HCT116 (cell line): Measurements from ENCODE around the gene CHMP4B.

ENCODE experiments used
- ATF3 ChIP-seq: IDR thresholded peaks from 2 replicates; pipeline ENCODE4 v1.6.1; 2012
- CEBPB ChIP-seq: IDR thresholded peaks from 2 replicates; pipeline ENCODE4 v1.6.1; 2012; ENCODE audit warnings: low read depth
- CTCF ChIP-seq, 3 experiments: fragments of 200-600 bp in 1 of 3; sonication (generic) in 1 of 3; IDR thresholded peaks in 2 of 3; conservative IDR thresholded peaks in 1 of 3; 2 replicates each; pipeline ENCODE4 v1.5.1; 2012 to 2017; ENCODE audit warnings: low read depth in 2 of 3, low read length in 2 of 3, antibody characterized with exemption in 1 of 3, borderline replicate concordance in 1 of 3, control low read depth in 1 of 3, mild to moderate bottlenecking in 1 of 3, mixed read lengths in 1 of 3, mixed run types in 1 of 3, moderate library complexity in 1 of 3; ENCODE audit not compliant: insufficient read depth in 1 of 3
- EZH2 ChIP-seq: fragments of 200-600 bp; sonication (generic); IDR thresholded peaks from 2 replicates; pipeline ENCODE4 v1.6.1; 2017; ENCODE audit warnings: antibody characterized with exemption, mixed run types
- EZH2phosphoT487 ChIP-seq: fragments of 200-600 bp; IDR thresholded peaks from 2 replicates; pipeline ENCODE4 v1.6.1; 2018; ENCODE audit warnings: antibody characterized with exemption, borderline replicate concordance
- JUND ChIP-seq: IDR thresholded peaks from 2 replicates; pipeline ENCODE4 v1.6.1; 2012
- MAX ChIP-seq: IDR thresholded peaks from 2 replicates; pipeline ENCODE4 v1.6.1; 2012
- POLR2A ChIP-seq: IDR thresholded peaks from 2 replicates; pipeline ENCODE4 v1.7.0; 2011; ENCODE audit warnings: borderline replicate concordance; ENCODE audit not compliant: insufficient read depth, insufficient read length; ENCODE audit errors: extremely low read depth
- POLR2AphosphoS5 ChIP-seq: IDR thresholded peaks from 2 replicates; pipeline ENCODE4 v1.6.1; 2011; ENCODE audit warnings: mild to moderate bottlenecking, low read depth, low read length, moderate library complexity
- SIN3A ChIP-seq: IDR thresholded peaks from 2 replicates; pipeline ENCODE4 v1.6.1; 2012; ENCODE audit warnings: low read depth
- TCF7L2 ChIP-seq: IDR thresholded peaks from 2 replicates; pipeline ENCODE4 v1.7.0; 2011; ENCODE audit warnings: borderline replicate concordance, inconsistent platforms; ENCODE audit not compliant: insufficient read depth, insufficient read length; ENCODE audit errors: extremely low read depth
- ZFX ChIP-seq: fragments of 450-650 bp; IDR thresholded peaks from 2 replicates; pipeline ENCODE4 v1.6.1; 2017
- ZNF274 ChIP-seq: fragments of 200-500 bp; sonication (Bioruptor generic); IDR thresholded peaks from 2 replicates; pipeline ENCODE4 v1.6.1; 2014; ENCODE audit warnings: mild to moderate bottlenecking, low read depth, low read length, inconsistent platforms
- TF ChIP-seq, protein P1 (sequence below): IDR thresholded peaks from 2 replicates; pipeline ENCODE4 v1.6.1; 2012; ENCODE audit warnings: low read depth

- TF ChIP-seq CTCF (IDR thresholded peaks at IDR 0.05 in 2 of 3, conservative IDR thresholded peaks at IDR 0.05 in 1 of 3; ENCODE audit: borderline replicate concordance in 1 of 3, insufficient read depth in 1 of 3, low read depth in 2 of 3, low read length in 2 of 3) (no peak), POLR2AphosphoS5 (no peak), EZH2 (no peak), CEBPB (no peak), POLR2A (no peak), ZFX (no peak), SIN3A (no peak), TCF7L2 (no peak), JUND (no peak), ATF3 (no peak), EZH2phosphoT487 (no peak), MAX (no peak), ZNF274 (no peak)
- TF ChIP-seq, protein P1, sequence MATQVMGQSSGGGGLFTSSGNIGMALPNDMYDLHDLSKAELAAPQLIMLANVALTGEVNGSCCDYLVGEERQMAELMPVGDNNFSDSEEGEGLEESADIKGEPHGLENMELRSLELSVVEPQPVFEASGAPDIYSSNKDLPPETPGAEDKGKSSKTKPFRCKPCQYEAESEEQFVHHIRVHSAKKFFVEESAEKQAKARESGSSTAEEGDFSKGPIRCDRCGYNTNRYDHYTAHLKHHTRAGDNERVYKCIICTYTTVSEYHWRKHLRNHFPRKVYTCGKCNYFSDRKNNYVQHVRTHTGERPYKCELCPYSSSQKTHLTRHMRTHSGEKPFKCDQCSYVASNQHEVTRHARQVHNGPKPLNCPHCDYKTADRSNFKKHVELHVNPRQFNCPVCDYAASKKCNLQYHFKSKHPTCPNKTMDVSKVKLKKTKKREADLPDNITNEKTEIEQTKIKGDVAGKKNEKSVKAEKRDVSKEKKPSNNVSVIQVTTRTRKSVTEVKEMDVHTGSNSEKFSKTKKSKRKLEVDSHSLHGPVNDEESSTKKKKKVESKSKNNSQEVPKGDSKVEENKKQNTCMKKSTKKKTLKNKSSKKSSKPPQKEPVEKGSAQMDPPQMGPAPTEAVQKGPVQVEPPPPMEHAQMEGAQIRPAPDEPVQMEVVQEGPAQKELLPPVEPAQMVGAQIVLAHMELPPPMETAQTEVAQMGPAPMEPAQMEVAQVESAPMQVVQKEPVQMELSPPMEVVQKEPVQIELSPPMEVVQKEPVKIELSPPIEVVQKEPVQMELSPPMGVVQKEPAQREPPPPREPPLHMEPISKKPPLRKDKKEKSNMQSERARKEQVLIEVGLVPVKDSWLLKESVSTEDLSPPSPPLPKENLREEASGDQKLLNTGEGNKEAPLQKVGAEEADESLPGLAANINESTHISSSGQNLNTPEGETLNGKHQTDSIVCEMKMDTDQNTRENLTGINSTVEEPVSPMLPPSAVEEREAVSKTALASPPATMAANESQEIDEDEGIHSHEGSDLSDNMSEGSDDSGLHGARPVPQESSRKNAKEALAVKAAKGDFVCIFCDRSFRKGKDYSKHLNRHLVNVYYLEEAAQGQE: no peak
These were observed 18.5 kb downstream of the CHMP4B start for GRCh38 chr20:33829636-33830035.
